Skeletal muscle satellite cell (primary cell): Measurements from ENCODE around the gene CD7.
A peak's percentile ranks its signal among the peaks of the same experiment; 100 is the strongest.

Experiments
- H3K27me3 ChIP-seq: 2 replicates; pipeline ENCODE4 v1.7.0; 2013; ENCODE audit warnings: low read length; ENCODE audit not compliant: control insufficient read depth, insufficient read depth
- H3K36me3 ChIP-seq: 2 replicates; pipeline ENCODE4 v1.7.0; 2013; ENCODE audit warnings: mild to moderate bottlenecking, control low read depth, low read length; ENCODE audit not compliant: insufficient read depth
- H3K4me1 ChIP-seq: 2 replicates; pipeline ENCODE4 v1.7.0; 2013; ENCODE audit warnings: low read length; ENCODE audit not compliant: control insufficient read depth, insufficient read depth
- H3K4me2 ChIP-seq: 2 replicates; pipeline ENCODE4 v1.7.0; 2013; ENCODE audit warnings: mild to moderate bottlenecking, low read length
- H3K4me3 ChIP-seq: 2 replicates; pipeline ENCODE4 v1.7.0; 2013; ENCODE audit warnings: low read length
- H3K9ac ChIP-seq: 2 replicates; pipeline ENCODE4 v1.7.0; 2013; ENCODE audit warnings: mild to moderate bottlenecking, low read depth, low read length, moderate library complexity
- H3K9me3 ChIP-seq: replicated peaks from 2 replicates; pipeline ENCODE4 v1.7.0; 2013; ENCODE audit warnings: mild to moderate bottlenecking, control low read depth, low read length

The CD7 gene

DNA sequence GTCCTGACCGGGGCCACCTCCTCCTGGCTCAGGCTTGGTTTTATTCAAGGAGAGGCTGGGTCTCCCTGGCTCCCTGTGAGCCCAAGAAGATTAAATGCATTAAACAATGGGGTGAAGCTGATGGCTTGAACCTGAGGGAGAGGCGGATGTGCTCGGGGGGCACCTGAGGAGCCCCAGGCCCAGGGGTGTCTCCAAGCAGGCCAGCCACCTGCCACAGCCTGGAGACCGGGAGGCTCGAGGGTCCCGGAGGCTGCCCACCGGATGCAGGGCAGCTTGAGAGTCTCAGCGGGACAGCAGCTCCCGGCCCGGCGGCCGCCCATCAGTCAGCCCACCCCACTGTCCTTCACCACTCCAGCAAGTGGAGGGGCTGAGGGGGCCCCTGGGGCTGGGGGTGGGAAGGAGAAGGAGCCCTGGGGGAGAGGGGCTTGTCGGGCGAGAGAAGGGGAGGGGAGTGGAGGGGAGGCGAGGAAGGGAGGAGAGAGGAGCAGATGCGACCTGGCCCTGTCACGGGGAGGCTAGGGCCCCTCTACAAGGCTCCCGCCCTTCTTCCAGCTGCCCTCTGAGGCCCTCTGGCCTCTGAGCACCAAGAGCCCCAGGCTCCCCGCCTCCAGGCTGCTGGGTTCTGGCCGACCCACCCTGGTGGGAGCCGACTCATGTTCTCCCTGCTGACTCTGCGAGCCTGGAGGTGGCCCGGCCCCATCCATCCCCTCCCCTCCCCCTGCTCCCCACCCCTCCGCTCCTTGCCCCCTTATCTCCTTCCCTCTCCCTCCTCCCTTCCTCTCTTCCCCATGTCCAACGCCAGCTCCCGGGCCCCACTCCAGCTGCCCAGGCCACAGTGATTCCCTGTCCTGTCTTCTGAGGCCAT, 13.2 kb downstream of the CD7 start:
- H3K9me3 ChIP-seq: no peaks in the 10 kb centered on the region
- H3K4me1 ChIP-seq: peaks cover 13% of the 10 kb centered on the region
- no peaks in the 10 kb centered on the region for H3K36me3 ChIP-seq
- H3K4me2 ChIP-seq: no peak overlapping the region
- H3K4me3 ChIP-seq: no peak overlapping the region
- H3K27me3 ChIP-seq: peaks cover 8% of the 10 kb centered on the region
- no peak overlapping the region for H3K9ac ChIP-seq

DNA sequence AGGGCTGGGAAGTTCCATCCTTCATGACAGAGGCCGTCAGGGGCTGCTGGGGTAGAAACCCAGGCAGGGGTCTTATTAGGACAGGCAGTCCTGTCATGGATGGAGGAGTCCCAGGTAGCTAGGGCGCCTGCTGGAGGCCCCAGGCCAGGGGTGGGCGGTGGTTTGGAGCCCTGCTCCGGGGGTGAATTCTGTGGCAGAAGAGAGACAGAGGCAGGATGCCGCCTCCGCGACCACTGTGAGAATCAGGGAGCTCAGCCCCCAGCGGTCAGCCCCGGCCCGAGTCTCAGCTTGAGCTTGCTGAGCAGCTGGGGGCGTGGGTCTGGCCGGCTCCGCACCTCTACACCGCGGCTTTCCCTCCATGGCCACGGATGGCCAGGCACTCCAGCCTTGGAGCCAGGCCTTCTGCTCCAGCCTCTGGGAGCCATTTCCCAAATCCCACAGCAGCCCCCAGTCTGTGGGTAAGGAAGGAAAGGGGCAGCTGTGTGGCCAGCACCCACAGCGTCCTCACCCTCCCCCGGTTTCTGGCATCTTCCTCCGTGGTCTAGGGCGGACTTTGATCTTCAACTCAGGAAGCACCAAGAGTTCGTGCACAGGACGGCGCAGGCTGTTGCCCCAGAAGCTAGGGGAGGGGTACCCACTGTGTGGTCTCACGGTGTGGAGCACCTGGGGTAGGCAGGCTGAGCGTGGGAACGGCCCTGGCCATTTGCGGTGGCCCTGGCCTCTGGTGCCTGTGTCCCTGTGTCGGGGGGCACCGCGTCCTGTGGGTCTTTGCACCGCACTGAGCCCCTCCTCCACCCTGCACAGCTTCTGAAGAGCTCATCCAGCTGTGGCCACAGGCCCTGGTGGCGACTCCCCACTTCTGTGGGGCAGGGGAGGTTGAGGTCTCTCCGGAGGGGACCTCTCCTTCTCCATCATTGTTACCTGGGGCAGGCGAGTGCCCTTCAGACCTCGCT, 14.1 kb downstream of the CD7 start:
- no peaks in the 10 kb centered on the region for H3K36me3 ChIP-seq
- peaks cover 22% of the 10 kb centered on the region for H3K4me1 ChIP-seq
- H3K4me2 ChIP-seq: no peak overlapping the region
- H3K9me3 ChIP-seq: no peaks in the 10 kb centered on the region
- no peak overlapping the region for H3K4me3 ChIP-seq
- H3K27me3 ChIP-seq: no peaks in the 10 kb centered on the region
- H3K9ac ChIP-seq: no peak overlapping the region

DNA sequence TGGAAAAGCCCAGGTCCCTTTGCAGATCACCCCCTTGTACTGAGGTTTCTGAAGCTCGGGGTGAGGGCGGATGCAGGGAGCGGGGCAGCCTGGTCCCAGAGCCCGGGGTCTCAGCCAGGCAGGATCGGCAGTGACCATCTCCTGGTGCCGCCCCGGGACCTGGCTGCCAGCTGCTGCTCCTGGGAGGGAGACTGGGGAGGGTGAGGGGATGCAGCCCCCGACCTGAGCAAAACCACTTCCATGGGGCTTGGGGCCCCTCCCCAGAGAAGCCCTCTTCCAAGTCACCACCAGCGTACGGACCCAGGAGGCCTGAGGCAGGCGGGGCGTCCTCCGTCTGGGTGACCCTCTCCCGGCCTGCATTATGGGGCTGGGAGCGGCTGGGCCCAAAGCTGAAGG, 14.8 kb downstream of the CD7 start:
- Histone ChIP-seq H3K27me3 (no peaks in the 10 kb centered on the region), H3K4me2 (no peak overlapping the region), H3K4me3 (no peak overlapping the region), H3K9ac (no peak overlapping the region), H3K9me3 (no peaks in the 10 kb centered on the region), H3K4me1 (peaks cover 28% of the 10 kb centered on the region), H3K36me3 (no peaks in the 10 kb centered on the region)

DNA sequence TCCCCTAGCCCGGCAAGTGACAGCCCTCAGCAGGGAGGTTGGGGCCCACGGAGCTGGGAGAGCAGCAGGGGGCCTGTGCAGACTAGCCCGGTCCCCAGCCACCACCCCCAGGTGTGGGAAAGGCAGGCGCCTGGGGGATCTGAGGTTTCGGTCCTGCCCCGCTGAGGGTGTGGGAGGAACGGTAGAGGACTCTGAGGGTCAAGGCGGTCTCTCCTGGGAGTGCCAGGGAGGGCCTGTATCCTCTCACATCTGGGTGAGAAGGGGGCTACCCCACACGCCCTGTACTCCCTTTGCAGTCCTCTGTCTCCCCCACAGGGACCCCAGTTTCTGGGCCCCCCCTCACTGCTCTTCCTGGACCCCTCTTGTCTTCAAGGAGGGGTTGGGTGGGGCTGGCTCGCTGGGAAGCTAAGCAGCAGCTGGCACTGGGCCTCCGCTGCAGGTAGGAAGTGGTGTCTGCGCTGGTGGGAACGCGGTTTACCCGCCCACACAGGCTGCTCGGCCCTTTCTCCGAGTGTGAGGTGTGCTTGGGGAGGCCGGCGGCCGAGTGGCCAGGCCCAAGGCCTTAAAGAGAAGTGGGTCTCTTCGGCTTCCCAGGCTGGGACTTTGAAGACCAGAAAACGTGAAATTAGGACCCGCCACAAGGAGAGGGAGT, 15.4 kb downstream of the CD7 start:
- Histone ChIP-seq H3K4me1 (peaks cover 32% of the 10 kb centered on the region), H3K4me3 (no peak overlapping the region), H3K9me3 (no peaks in the 10 kb centered on the region), H3K36me3 (no peaks in the 10 kb centered on the region), H3K4me2 (no peak overlapping the region), H3K27me3 (no peaks in the 10 kb centered on the region), H3K9ac (no peak overlapping the region)

DNA sequence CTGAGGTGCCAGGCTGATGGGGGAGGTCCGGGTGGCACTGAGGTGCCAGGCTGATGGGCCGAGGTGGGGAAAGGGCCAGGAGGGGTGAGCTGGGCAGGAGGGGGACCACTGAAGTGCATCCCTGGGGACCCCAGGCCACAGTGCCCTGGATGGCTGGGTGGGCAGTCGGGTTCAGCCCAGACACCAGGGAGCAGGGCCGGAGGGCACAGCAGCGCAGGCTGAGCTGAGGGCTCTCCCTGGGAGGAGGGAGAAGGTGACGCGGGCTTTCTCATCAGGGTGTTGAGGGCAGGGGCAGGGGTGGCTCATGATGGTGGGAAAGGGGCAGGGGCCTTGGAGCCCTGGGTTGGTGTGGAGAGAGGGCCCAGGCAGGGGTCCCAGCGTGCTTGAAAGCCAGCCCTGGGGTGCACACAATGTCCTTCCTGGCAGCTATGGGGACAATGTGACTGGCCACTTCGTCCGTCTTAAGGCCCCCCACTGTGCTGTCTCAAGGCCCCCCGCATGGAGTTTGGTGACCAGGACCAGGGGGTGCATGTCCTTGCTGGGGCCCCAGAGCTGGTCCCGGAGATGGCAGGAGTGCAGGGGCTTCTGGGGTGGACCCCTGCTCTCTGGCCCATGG, 16.0 kb downstream of the CD7 start:
- H3K4me1 ChIP-seq: peaks cover 38% of the 10 kb centered on the region
- H3K9ac ChIP-seq: peak overlapping the region; percentile 35
- no peaks in the 10 kb centered on the region for H3K36me3 ChIP-seq
- no peak overlapping the region for H3K4me3 ChIP-seq
- no peak overlapping the region for H3K4me2 ChIP-seq
- H3K9me3 ChIP-seq: no peaks in the 10 kb centered on the region
- H3K27me3 ChIP-seq: no peaks in the 10 kb centered on the region

DNA sequence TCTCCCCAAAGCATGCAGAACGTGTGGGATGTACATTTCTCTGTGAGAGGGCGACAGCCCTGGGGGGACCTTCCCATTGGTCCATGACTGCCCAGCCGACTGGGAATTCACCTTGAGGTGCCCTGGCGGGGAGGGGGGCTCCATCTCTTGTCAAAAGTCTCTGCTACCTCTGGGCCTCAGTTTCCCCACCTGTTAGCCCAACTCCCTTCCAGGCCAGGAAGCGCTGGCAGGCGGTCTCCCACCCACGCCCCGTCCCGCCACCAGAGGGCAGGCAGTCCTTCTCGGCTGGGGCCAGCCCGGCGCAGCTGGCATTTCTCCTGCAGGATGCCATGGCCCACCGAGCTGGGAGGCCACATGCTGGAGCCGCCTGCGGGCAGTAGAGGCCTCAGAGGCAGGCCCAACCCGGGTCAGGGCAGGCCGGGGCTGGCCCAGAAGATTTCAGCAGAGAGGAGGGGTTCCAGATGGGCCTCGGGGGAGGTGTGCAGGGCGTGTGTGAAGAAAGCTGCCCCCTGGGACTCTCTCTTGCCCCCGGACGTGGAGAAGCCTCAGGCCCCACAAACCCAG, 16.6 kb downstream of the CD7 start:
- Histone ChIP-seq H3K36me3 (no peaks in the 10 kb centered on the region), H3K4me3 (no peak overlapping the region), H3K4me2 (no peak overlapping the region), H3K9me3 (no peaks in the 10 kb centered on the region), H3K27me3 (no peaks in the 10 kb centered on the region), H3K9ac (peak overlapping the region; percentile 35), H3K4me1 (peaks cover 42% of the 10 kb centered on the region)

DNA sequence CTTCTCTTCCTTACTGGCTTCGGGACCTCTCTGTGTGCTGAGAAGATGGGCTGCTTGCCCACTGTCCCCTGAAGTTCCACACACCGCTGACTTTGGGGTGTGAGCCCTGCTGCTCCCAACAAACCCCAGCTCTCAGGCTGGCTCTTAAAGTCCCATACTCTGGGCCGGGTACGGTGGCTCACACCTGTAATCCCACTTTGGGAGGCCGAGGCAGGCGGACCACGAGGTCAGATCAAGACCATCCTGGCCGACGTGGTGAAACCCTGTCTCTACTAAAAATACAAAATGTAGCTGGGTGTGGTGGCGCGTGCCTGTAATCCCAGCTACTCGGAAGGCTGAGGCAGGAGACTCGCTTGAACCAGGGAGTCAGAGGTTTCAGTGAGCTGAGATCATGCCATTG, 17.2 kb downstream of the CD7 start:
- Histone ChIP-seq H3K9ac (no peak overlapping the region), H3K4me2 (no peak overlapping the region), H3K36me3 (no peaks in the 10 kb centered on the region), H3K9me3 (no peaks in the 10 kb centered on the region), H3K27me3 (no peaks in the 10 kb centered on the region), H3K4me1 (peaks cover 42% of the 10 kb centered on the region), H3K4me3 (no peak overlapping the region)

DNA sequence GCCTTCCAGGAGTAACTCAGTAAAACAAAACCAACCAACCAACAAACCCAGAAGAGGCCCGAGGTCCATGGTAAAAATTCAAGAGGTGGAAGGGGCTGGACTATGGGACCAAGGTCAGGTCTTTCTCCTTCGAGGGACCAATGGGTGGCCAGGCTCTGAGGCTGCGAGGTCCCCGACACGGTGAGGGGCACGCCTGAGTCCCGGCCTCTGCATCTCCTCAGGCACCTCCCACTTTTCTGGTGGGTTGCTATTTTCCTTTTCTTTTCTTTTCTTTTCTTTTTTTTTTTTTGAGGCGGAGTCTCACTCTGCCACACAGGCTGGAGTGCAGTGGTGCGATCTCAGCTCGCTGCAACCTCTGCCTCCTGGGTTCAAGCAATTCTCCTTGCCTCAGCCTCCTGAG, 18.0 kb downstream of the CD7 start:
- H3K4me3 ChIP-seq: no peak overlapping the region
- H3K36me3 ChIP-seq: no peaks in the 10 kb centered on the region
- H3K4me2 ChIP-seq: no peak overlapping the region
- H3K27me3 ChIP-seq: no peaks in the 10 kb centered on the region
- no peaks in the 10 kb centered on the region for H3K9me3 ChIP-seq
- H3K4me1 ChIP-seq: peaks cover 46% of the 10 kb centered on the region
- H3K9ac ChIP-seq: peak overlapping the region; percentile 82

DNA sequence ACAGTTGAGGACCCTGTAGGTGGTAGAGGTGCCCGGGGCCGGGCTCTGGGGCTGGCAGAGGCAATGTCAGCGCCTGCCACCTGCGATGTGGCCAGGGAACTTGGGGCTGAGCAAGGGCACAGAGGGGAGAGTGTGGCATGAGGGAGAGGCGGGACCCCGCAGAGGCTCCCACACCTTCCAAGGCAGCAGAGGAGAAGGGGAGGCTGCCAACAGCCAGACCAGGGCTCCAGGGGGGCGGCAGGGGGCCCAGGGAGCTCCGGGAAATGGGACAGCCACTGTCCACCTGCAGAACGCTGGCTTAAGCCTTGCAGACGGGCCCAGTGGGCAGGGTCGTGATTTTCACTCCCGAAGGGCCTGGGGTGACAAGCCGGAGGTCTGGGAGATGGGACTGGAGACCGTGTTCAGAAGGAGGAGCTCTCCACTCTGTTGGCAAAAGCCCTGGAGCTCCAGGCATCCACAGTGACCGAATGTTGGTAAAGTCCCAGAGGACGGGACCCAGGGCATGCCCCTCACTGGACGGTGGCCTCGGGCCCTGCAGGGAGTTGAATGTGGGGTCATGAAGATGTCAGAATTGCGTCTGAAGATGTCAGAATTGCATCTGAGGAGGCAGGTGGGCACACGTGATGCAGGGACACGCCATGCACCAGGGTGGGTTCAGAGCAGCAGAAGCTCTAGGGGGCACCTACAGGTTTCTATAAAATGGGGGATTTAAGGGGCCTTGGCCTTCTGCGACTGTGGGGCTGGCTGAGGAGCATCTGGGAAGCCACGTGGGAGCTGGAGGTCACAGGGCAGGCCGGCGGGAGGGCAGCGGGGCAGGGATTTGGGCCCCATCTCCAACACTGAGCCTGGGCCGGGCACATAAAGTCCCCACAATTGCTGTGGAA, 18.6 kb downstream of the CD7 start:
- no peaks in the 10 kb centered on the region for H3K27me3 ChIP-seq
- H3K9me3 ChIP-seq: no peaks in the 10 kb centered on the region
- no peaks in the 10 kb centered on the region for H3K36me3 ChIP-seq
- peak overlapping the region; percentile 87 for H3K4me2 ChIP-seq
- H3K4me1 ChIP-seq: peaks cover 53% of the 10 kb centered on the region
- peak overlapping the region; percentile 67 for H3K4me3 ChIP-seq
- peak overlapping the region; percentile 82 for H3K9ac ChIP-seq
